Measurements from ENCODE around the gene ATP10D.

DNA sequence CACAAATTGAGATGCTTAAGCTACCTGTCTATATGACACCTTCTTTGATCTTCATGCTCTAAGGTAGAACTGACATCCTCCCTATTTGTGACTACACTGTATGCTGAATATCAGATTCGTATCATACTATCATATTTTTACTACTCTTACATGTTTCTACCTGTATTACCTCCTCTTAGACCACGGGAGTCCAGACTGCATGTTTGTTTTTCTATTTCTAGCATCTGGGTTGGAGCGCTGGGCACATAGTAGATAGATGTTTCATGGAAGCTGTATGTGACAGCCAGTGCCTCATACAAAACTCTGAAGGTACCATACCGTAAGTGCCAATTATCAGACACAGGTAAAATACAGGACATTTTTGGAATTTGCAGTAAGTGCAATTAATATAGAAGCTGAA lies 47.6 kb downstream of the ATP10D start:
- TF ChIP-seq EZH2 (IDR thresholded peaks at IDR 0.05; ENCODE audit: borderline replicate concordance, low read length), result no peak
- TF ChIP-seq, protein P1, sequence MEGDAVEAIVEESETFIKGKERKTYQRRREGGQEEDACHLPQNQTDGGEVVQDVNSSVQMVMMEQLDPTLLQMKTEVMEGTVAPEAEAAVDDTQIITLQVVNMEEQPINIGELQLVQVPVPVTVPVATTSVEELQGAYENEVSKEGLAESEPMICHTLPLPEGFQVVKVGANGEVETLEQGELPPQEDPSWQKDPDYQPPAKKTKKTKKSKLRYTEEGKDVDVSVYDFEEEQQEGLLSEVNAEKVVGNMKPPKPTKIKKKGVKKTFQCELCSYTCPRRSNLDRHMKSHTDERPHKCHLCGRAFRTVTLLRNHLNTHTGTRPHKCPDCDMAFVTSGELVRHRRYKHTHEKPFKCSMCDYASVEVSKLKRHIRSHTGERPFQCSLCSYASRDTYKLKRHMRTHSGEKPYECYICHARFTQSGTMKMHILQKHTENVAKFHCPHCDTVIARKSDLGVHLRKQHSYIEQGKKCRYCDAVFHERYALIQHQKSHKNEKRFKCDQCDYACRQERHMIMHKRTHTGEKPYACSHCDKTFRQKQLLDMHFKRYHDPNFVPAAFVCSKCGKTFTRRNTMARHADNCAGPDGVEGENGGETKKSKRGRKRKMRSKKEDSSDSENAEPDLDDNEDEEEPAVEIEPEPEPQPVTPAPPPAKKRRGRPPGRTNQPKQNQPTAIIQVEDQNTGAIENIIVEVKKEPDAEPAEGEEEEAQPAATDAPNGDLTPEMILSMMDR (IDR thresholded peaks at IDR 0.05; ENCODE audit: low read length), result no peak

All from OCI-LY1 (cell line).